Caco-2 (cell line): Measurements from ENCODE around the gene CDH16. TPM values are rescaled to one million over a fixed set of nuclear protein-coding genes. Genes with fewer than 3 reads are reported as not detected.

Source experiments
- BruUV-seq: library from RNA; stranded (reverse); fragments of 400-500 nt; replicated peaks from 2 replicates; lab custom pipeline; 2021; lab: Mats Ljungman, UMichigan
- CTCF ChIA-PET: fragments of 300-600 bp; sonication (Branson Sonifier 250); formaldehyde crosslinking; loops from one replicate; lab custom pipeline; 2022; ENCODE audit warnings: antibody characterized with exemption; lab: Charles Lee
- POLR2A ChIA-PET: fragments of 300-600 bp; sonication (Branson Sonifier 250); formaldehyde crosslinking; loops from one replicate; lab custom pipeline; 2022; ENCODE audit warnings: antibody characterized with exemption; lab: Charles Lee
- DNase-seq, 2 experiments: peaks; one replicate each; pipeline versions ENCODE4 v3.0.0 to v3.0.0-alpha.2; 2020 to 2022
- H3K27me3 ChIP-seq: replicated peaks from 2 replicates; pipeline ENCODE4 v1.6.0; 2011; ENCODE audit warnings: low read length; ENCODE audit not compliant: control insufficient read depth, insufficient read depth
- H3K36me3 ChIP-seq: 2 replicates; pipeline ENCODE4 v1.5.1; 2011; ENCODE audit warnings: low read length; ENCODE audit not compliant: control insufficient read depth, insufficient read depth
- H3K4me1 ChIP-seq: fragments of 250-450 bp; sonication (Bioruptor Pico); 2 replicates; pipeline ENCODE4 v1.5.1; 2020; ENCODE audit warnings: mild to moderate bottlenecking
- H3K4me3 ChIP-seq: 2 replicates; pipeline ENCODE4 v1.5.1; 2011; ENCODE audit warnings: low read depth, mild to moderate bottlenecking, control low read depth, low read length
- H3K9me3 ChIP-seq: fragments of 250-450 bp; sonication (Bioruptor Pico); 2 replicates; pipeline ENCODE4 v1.5.1; 2020; ENCODE audit warnings: mild to moderate bottlenecking, moderate library complexity
- H3K27ac Mint-ChIP-seq: one replicate; pipeline ENCODE4 v1.8.0; 2022; ENCODE audit warnings: mixed read lengths; ENCODE audit not compliant: unreplicated experiment
- H3K27me3 Mint-ChIP-seq: one replicate; pipeline ENCODE4 v1.8.0; 2022; ENCODE audit warnings: mixed read lengths; ENCODE audit not compliant: insufficient read depth, unreplicated experiment
- H3K36me3 Mint-ChIP-seq: one replicate; pipeline ENCODE4 v1.8.0; 2022; ENCODE audit warnings: mild to moderate bottlenecking, mixed read lengths; ENCODE audit not compliant: insufficient read depth, unreplicated experiment
- H3K4me1 Mint-ChIP-seq: one replicate; pipeline ENCODE4 v1.8.0; 2022; ENCODE audit warnings: low read depth, mixed read lengths; ENCODE audit not compliant: unreplicated experiment
- H3K4me3 Mint-ChIP-seq: one replicate; pipeline ENCODE4 v1.8.0; 2022; ENCODE audit warnings: mild to moderate bottlenecking, moderate library complexity, mixed read lengths; ENCODE audit not compliant: unreplicated experiment
- H3K9me3 Mint-ChIP-seq: one replicate; pipeline ENCODE4 v1.8.0; 2022; ENCODE audit warnings: mixed read lengths; ENCODE audit not compliant: unreplicated experiment
- intact Hi-C: fragments of 100-400 bp; cut with micrococcal nuclease; formaldehyde crosslinking; loops from one replicate; pipeline ENCODE4 v1.10.0; 2022; ENCODE audit not compliant: unreplicated experiment
- total RNA-seq: library from RNA; stranded (reverse); gene quantifications from 2 replicates; pipeline ENCODE4 v1.2.3, GENCODE V29; 2022
- TF ChIP-seq, protein P1 (sequence below), 2 experiments: fragments of 200-600 bp in 1 of 2; IDR thresholded peaks; 1 replicate in 1 of 2; 2 replicates in 1 of 2; pipeline versions ENCODE4 v1.5.1 to v1.8.0; 2011 to 2022; ENCODE audit warnings: antibody characterized with exemption in 1 of 2, control low read depth in 1 of 2, inconsistent platforms in 1 of 2, low read depth in 1 of 2, low read length in 1 of 2, mild to moderate bottlenecking in 1 of 2, moderate library complexity in 1 of 2; ENCODE audit not compliant: insufficient read depth in 1 of 2, severe bottlenecking in 1 of 2, unreplicated experiment in 1 of 2

CDH16 gene
- total RNA-seq, 1 experiment from 2014 or later = 0.48 TPM

GRCh38 chr16:66961065-66961744 is 42.5 kb upstream of the CDH16 start, which contains the start of gene CES3:
Gene CES3, plus strand, starts transcription at chr16:66961266. Its CDS starts 42 bp downstream, at chr16:66961308.
- H3K9me3 Mint-ChIP-seq = no peaks in the 10 kb centered on the region
- DNase-seq = peak; percentile 80 to 83
- no peak within 1 kb of the TSS for H3K27ac Mint-ChIP-seq
- H3K4me3 ChIP-seq = no peak within 1 kb of the TSS
- H3K27me3 Mint-ChIP-seq = peaks cover 7% of the 10 kb centered on the region
- no peaks in the 10 kb centered on the region for H3K9me3 ChIP-seq
- H3K4me3 Mint-ChIP-seq = peak within 1 kb of the TSS; percentile 9
- TF ChIP-seq, protein P1, sequence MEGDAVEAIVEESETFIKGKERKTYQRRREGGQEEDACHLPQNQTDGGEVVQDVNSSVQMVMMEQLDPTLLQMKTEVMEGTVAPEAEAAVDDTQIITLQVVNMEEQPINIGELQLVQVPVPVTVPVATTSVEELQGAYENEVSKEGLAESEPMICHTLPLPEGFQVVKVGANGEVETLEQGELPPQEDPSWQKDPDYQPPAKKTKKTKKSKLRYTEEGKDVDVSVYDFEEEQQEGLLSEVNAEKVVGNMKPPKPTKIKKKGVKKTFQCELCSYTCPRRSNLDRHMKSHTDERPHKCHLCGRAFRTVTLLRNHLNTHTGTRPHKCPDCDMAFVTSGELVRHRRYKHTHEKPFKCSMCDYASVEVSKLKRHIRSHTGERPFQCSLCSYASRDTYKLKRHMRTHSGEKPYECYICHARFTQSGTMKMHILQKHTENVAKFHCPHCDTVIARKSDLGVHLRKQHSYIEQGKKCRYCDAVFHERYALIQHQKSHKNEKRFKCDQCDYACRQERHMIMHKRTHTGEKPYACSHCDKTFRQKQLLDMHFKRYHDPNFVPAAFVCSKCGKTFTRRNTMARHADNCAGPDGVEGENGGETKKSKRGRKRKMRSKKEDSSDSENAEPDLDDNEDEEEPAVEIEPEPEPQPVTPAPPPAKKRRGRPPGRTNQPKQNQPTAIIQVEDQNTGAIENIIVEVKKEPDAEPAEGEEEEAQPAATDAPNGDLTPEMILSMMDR (IDR thresholded peaks at IDR 0.05; ENCODE audit: insufficient read depth in 1 of 2, low read depth in 1 of 2, low read length in 1 of 2, severe bottlenecking in 1 of 2, unreplicated experiment in 1 of 2) = peak; percentile 78 to 94
- no peaks in the 10 kb centered on the region for H3K4me1 Mint-ChIP-seq
- H3K36me3 Mint-ChIP-seq = peaks cover 6% of the 10 kb centered on the region
- BruUV-seq = no TSS peak
- H3K27me3 ChIP-seq = no peaks in the 10 kb centered on the region
- no peaks in the 10 kb centered on the region for H3K36me3 ChIP-seq
- ChIA-PET CTCF (interaction anchor here (0.6 to 1.6 kb wide), 10 partner anchors 8 to 285 kb away, joined by 3 to 8 read pairs (median 3); partner anchors contain the start of genes B3GNT9 and CDH16), POLR2A (interaction anchor here (0.5 kb wide), 1 partner anchor 286 kb away, joined by 3 read pairs; no protein-coding TSS in a partner anchor)
- no peaks in the 10 kb centered on the region for H3K4me1 ChIP-seq
- intact Hi-C loops = no loop called here

- H3K27ac Mint-ChIP-seq = no peak overlapping the region
- intact Hi-C loops = no loop called here
- peaks cover 7% of the 10 kb centered on the region for H3K27me3 Mint-ChIP-seq
- ChIA-PET POLR2A (interaction anchor here (0.5 kb wide), 1 partner anchor 287 kb away, joined by 3 read pairs; no protein-coding TSS in a partner anchor), CTCF (interaction anchor here (0.6 to 1.6 kb wide), 5 partner anchors 10 to 195 kb away, joined by 3 to 8 read pairs (median 3); partner anchors contain the start of genes B3GNT9 and CDH16)
- H3K9me3 Mint-ChIP-seq = no peaks in the 10 kb centered on the region
- no peaks in the 10 kb centered on the region for H3K9me3 ChIP-seq
- H3K4me1 ChIP-seq = no peaks in the 10 kb centered on the region
- H3K27me3 ChIP-seq = no peaks in the 10 kb centered on the region
- no peaks in the 10 kb centered on the region for H3K36me3 ChIP-seq
- no TSS peak for BruUV-seq
- no peak overlapping the region for H3K4me3 Mint-ChIP-seq
- no peak overlapping the region for H3K4me3 ChIP-seq
- H3K4me1 Mint-ChIP-seq = peaks cover 4% of the 10 kb centered on the region
- H3K36me3 Mint-ChIP-seq = peaks cover 6% of the 10 kb centered on the region
- DNase-seq = no peak
- TF ChIP-seq, protein P1 (IDR thresholded peaks at IDR 0.05; ENCODE audit: insufficient read depth in 1 of 2, low read depth in 1 of 2, low read length in 1 of 2, severe bottlenecking in 1 of 2, unreplicated experiment in 1 of 2) = no peak
Measured at GRCh38 chr16:66960270-66960669, 41.6 kb upstream of the CDH16 start.

- H3K4me1 ChIP-seq = no peaks in the 10 kb centered on the region
- no peak overlapping the region for H3K4me3 ChIP-seq
- no TSS peak for BruUV-seq
- TF ChIP-seq, protein P1 (IDR thresholded peaks at IDR 0.05; ENCODE audit: insufficient read depth in 1 of 2, low read depth in 1 of 2, low read length in 1 of 2, severe bottlenecking in 1 of 2, unreplicated experiment in 1 of 2) = no peak
- H3K27me3 Mint-ChIP-seq = peaks cover 3% of the 10 kb centered on the region
- intact Hi-C loops = no loop called here
- H3K27me3 ChIP-seq = no peaks in the 10 kb centered on the region
- H3K4me3 Mint-ChIP-seq = no peak overlapping the region
- CTCF ChIA-PET = interaction anchor here (1.6 kb wide), 1 partner anchor 196 kb away, joined by 8 read pairs; no protein-coding TSS in a partner anchor
- no peaks in the 10 kb centered on the region for H3K9me3 ChIP-seq
- DNase-seq = no peak
- peaks cover under 1% of the 10 kb centered on the region for H3K36me3 Mint-ChIP-seq
- POLR2A ChIA-PET = no interaction called here
- H3K27ac Mint-ChIP-seq = no peak overlapping the region
- no peaks in the 10 kb centered on the region for H3K36me3 ChIP-seq
- peaks cover 6% of the 10 kb centered on the region for H3K4me1 Mint-ChIP-seq
- H3K9me3 Mint-ChIP-seq = no peaks in the 10 kb centered on the region
Measured at GRCh38 chr16:66959704-66960161, 41.0 kb upstream of the CDH16 start.
